T-cell (primary cell): ENCODE measurements around the gene MAGEE1. TPM values are rescaled to one million over a fixed set of nuclear protein-coding genes. Genes with fewer than 3 reads are reported as not detected.

ENCODE experiments used
- ATAC-seq, 4 experiments: fragments of 200-7000 bp in 3 of 4; fragments of 150-1000 bp in 1 of 4; cut with Tn5 transposase; replicated peaks in 1 of 4; 1 replicate in 3 of 4; 2 replicates in 1 of 4; pipeline ENCODE4 v1.10.0; 2021; ENCODE audit warnings: moderate library complexity in 3 of 4, mild to moderate bottlenecking in 2 of 4, moderate number of reproducible peaks in 1 of 4
- CTCF ChIA-PET, 2 donors: fragments of 300-600 bp; sonication (Branson Sonifier 250); formaldehyde crosslinking; loops; one replicate each; lab custom pipeline; 2022; ENCODE audit warnings: antibody characterized with exemption in 2 of 2; lab: Charles Lee
- POLR2A ChIA-PET, 2 donors: fragments of 300-600 bp; sonication (Branson Sonifier 250); formaldehyde crosslinking; loops; one replicate each; lab custom pipeline; 2022; ENCODE audit warnings: antibody characterized with exemption in 2 of 2; lab: Charles Lee
- DNase-seq, 35 experiments: peaks; one replicate each; pipeline versions ENCODE4 v3.0.0 to v3.0.0-alpha.2; 2013 to 2023
- H3K27ac ChIP-seq: one replicate; pipeline ENCODE4 v1.5.1; 2013; ENCODE audit warnings: low read length
- H3K27me3 ChIP-seq, 2 experiments: replicated peaks in 1 of 2; 1 replicate in 1 of 2; 2 replicates in 1 of 2; pipeline versions ENCODE4 v1.6.1 to v1.7.0; 2013; ENCODE audit warnings: low read length in 1 of 2, mixed read lengths in 1 of 2; ENCODE audit not compliant: control insufficient read depth in 2 of 2, insufficient read depth in 2 of 2; ENCODE audit errors: extremely low read depth in 1 of 2
- H3K36me3 ChIP-seq, 2 donors: 1 replicate in 1 of 2; 2 replicates in 1 of 2; pipeline versions ENCODE4 v1.6.1 to v1.7.0; 2013; ENCODE audit warnings: low read length in 1 of 2; ENCODE audit not compliant: control insufficient read depth in 2 of 2, insufficient read depth in 1 of 2; ENCODE audit errors: extremely low read depth in 1 of 2
- H3K4me1 ChIP-seq, 2 experiments: 1 replicate in 1 of 2; 2 replicates in 1 of 2; pipeline versions ENCODE4 v1.6.1 to v1.7.0; 2013; ENCODE audit warnings: low read length in 2 of 2, mixed read lengths in 1 of 2; ENCODE audit not compliant: insufficient read depth in 2 of 2, control insufficient read depth in 1 of 2; ENCODE audit errors: extremely low read depth in 1 of 2
- H3K4me3 ChIP-seq, 2 donors: 1 replicate in 1 of 2; 2 replicates in 1 of 2; pipeline versions ENCODE4 v1.5.1 to v1.7.0; 2013; ENCODE audit warnings: mild to moderate bottlenecking in 2 of 2, low read length in 1 of 2, moderate library complexity in 1 of 2; ENCODE audit not compliant: control insufficient read depth in 1 of 2; ENCODE audit errors: extremely low read depth in 1 of 2
- H3K9me3 ChIP-seq: 2 replicates; pipeline ENCODE4 v1.7.0; 2013
- H3K27ac Mint-ChIP-seq, 2 donors: one replicate each; pipeline ENCODE4 v1.8.0; 2020 to 2021; ENCODE audit warnings: mild to moderate bottlenecking in 2 of 2, mixed read lengths in 2 of 2
- H3K27me3 Mint-ChIP-seq, 2 donors: one replicate each; pipeline ENCODE4 v1.8.0; 2021 to 2022; ENCODE audit warnings: mixed read lengths in 2 of 2
- H3K36me3 Mint-ChIP-seq: one replicate; pipeline ENCODE4 v1.8.0; 2021; ENCODE audit warnings: mixed read lengths
- H3K4me1 Mint-ChIP-seq, 3 donors: one replicate each; pipeline ENCODE4 v1.8.0; 2020 to 2022; ENCODE audit warnings: mixed read lengths in 3 of 3, mild to moderate bottlenecking in 1 of 3
- H3K4me3 Mint-ChIP-seq, 3 donors: one replicate each; pipeline ENCODE4 v1.8.0; 2020 to 2022; ENCODE audit warnings: mild to moderate bottlenecking in 3 of 3, mixed read lengths in 3 of 3, moderate library complexity in 3 of 3
- H3K9me3 Mint-ChIP-seq, 3 donors: one replicate each; pipeline ENCODE4 v1.8.0; 2020 to 2022; ENCODE audit warnings: mixed read lengths in 3 of 3
- WGBS: methylation state at CpG from one replicate; pipeline ENCODE4 v1.1.5; 2013; ENCODE audit warnings: missing lambda C conversion rate; ENCODE audit not compliant: insufficient coverage; 5-methylcytosine and 5-hydroxymethylcytosine counted together
- total RNA-seq, 35 experiments: library from RNA in 6 of 35; stranded (reverse) in 6 of 35; fragments of 120-200 nt in 1 of 35; gene quantifications; one replicate each; pipeline versions ENCODE4 v1.2.1 to v1.2.4 and lab custom pipeline; 2013 to 2026

MAGEE1 gene
- total RNA-seq, 5 donors from 2014 or later (not counting 1 experiment from before 2014, with no cell fraction given), result 9.8 to 15.5 (median 10.2) TPM

- DNase-seq (no peak), ATAC-seq (no peak)
- Histone ChIP-seq H3K9me3 (no peaks in the 10 kb centered on the region), H3K27ac (no peak overlapping the region), H3K4me1 (peaks cover 7 to 24% of the 10 kb centered on the region in 2 experiments), H3K27me3 (no peaks in the 10 kb centered on the region), H3K36me3 (no peaks in the 10 kb centered on the region), H3K4me3 (no peak overlapping the region)
- no peak overlapping the region for H3K27ac Mint-ChIP-seq
- no peak overlapping the region for H3K4me3 Mint-ChIP-seq
- CTCF ChIA-PET, result no interaction called here
- WGBS, result no CpG with 5 or more reads among the region's 1 CpG
- H3K27me3 Mint-ChIP-seq, result peaks cover 0 to 6% of the 10 kb centered on the region in 2 donors
- peaks cover 44 to 58% (median 49%) of the 10 kb centered on the region in 3 donors for H3K4me1 Mint-ChIP-seq
- no peaks in the 10 kb centered on the region for H3K9me3 Mint-ChIP-seq
- peaks cover 4% of the 10 kb centered on the region for H3K36me3 Mint-ChIP-seq
- POLR2A ChIA-PET, result no interaction called here
Measured at GRCh38 chrX:76433219-76433618, 5.7 kb downstream of the MAGEE1 start.

- POLR2A ChIA-PET, result no interaction called here
- WGBS, result 100% methylated on average over 1 of the region's 3 CpGs
- no peak for ATAC-seq
- Histone ChIP-seq H3K27me3 (no peaks in the 10 kb centered on the region), H3K9me3 (no peaks in the 10 kb centered on the region), H3K4me3 (no peak overlapping the region), H3K27ac (no peak overlapping the region), H3K4me1 (peaks cover 3 to 14% of the 10 kb centered on the region in 2 experiments), H3K36me3 (no peaks in the 10 kb centered on the region)
- Mint-ChIP-seq H3K27ac (peak overlapping the region; percentile 40 to 67), H3K4me3 (no peak overlapping the region), H3K4me1 (peaks cover 44 to 60% (median 50%) of the 10 kb centered on the region in 3 donors), H3K36me3 (peaks cover 4% of the 10 kb centered on the region), H3K9me3 (no peaks in the 10 kb centered on the region), H3K27me3 (peaks cover 0 to 6% of the 10 kb centered on the region in 2 donors)
- no peak for DNase-seq
- CTCF ChIA-PET, result no interaction called here
Measured at GRCh38 chrX:76434103-76434741, 6.7 kb downstream of the MAGEE1 start.

- no peak overlapping the region for H3K27ac Mint-ChIP-seq
- peaks cover 6% of the 10 kb centered on the region for H3K9me3 ChIP-seq
- DNase-seq, result no peak
- peaks cover 7 to 19% (median 13%) of the 10 kb centered on the region in 3 donors for H3K4me1 Mint-ChIP-seq
- H3K27me3 ChIP-seq, result no peaks in the 10 kb centered on the region
- POLR2A ChIA-PET, result interaction anchor here in 1 of 2 donors (0.6 kb wide), 1 partner anchor 1289 kb away, joined by 7 read pairs; no protein-coding TSS in a partner anchor
- no peaks in the 10 kb centered on the region for H3K4me1 ChIP-seq
- H3K27ac ChIP-seq, result no peak overlapping the region
- no peak overlapping the region for H3K4me3 Mint-ChIP-seq
- peaks cover 0 to 3% of the 10 kb centered on the region in 2 donors for H3K27me3 Mint-ChIP-seq
- H3K4me3 ChIP-seq, result no peak overlapping the region
- no peaks in the 10 kb centered on the region for H3K36me3 ChIP-seq
- CTCF ChIA-PET, result no interaction called here
- peaks cover 22% of the 10 kb centered on the region for H3K36me3 Mint-ChIP-seq
- peaks cover 3 to 27% (median 24%) of the 10 kb centered on the region in 3 donors for H3K9me3 Mint-ChIP-seq
- ATAC-seq, result no peak
Measured at GRCh38 chrX:76439188-76439587, 11.7 kb downstream of the MAGEE1 start.

GRCh38 chrX:76453737-76454406 lies 26.4 kb downstream of the MAGEE1 start:
- CTCF ChIA-PET, result interaction anchor here (1.0 to 2.9 kb wide), 7 partner anchors 12 to 175 kb away, joined by 3 to 33 read pairs (median 6); partner anchors contain the start of gene MAGEE1 (in 1 of the 2)
- Mint-ChIP-seq H3K36me3 (no peaks in the 10 kb centered on the region), H3K4me1 (peaks cover 0 to 6% (median 5%) of the 10 kb centered on the region in 3 donors), H3K9me3 (no peaks in the 10 kb centered on the region), H3K27me3 (peaks cover 0 to 5% of the 10 kb centered on the region in 2 donors), H3K4me3 (no peak overlapping the region), H3K27ac (peak overlapping the region in 1 of 2 donors; percentile 17)
- DNase-seq (no peak), ATAC-seq (no peak)
- no peak overlapping the region for H3K27ac ChIP-seq
- POLR2A ChIA-PET, result interaction anchor here in 1 of 2 donors (0.6 kb wide), 1 partner anchor 300 kb away, joined by 3 read pairs; no protein-coding TSS in a partner anchor
- H3K9me3 ChIP-seq, result no peaks in the 10 kb centered on the region
- no peak overlapping the region for H3K4me3 ChIP-seq
- H3K27me3 ChIP-seq, result no peaks in the 10 kb centered on the region
- no peaks in the 10 kb centered on the region for H3K4me1 ChIP-seq
- WGBS, result no CpG with 5 or more reads among the region's 2 CpGs
- H3K36me3 ChIP-seq, result no peaks in the 10 kb centered on the region

GRCh38 chrX:76454456-76454927 lies 27.0 kb downstream of the MAGEE1 start:
- ATAC-seq, result peak in 3 of 4 experiments; percentile 29 to 56 (median 49)
- Mint-ChIP-seq H3K4me3 (no peak overlapping the region), H3K4me1 (peaks cover 0 to 6% (median 3%) of the 10 kb centered on the region in 3 donors), H3K36me3 (no peaks in the 10 kb centered on the region), H3K9me3 (no peaks in the 10 kb centered on the region), H3K27me3 (peaks cover 0 to 5% of the 10 kb centered on the region in 2 donors), H3K27ac (no peak overlapping the region)
- DNase-seq, result peak in 7 of 35 experiments; percentile 0 to 54 (median 2)
- ChIA-PET POLR2A (interaction anchor here in 1 of 2 donors (0.6 kb wide), 1 partner anchor 301 kb away, joined by 3 read pairs; no protein-coding TSS in a partner anchor), CTCF (interaction anchor here (1.0 to 2.9 kb wide), 7 partner anchors 12 to 175 kb away, joined by 3 to 33 read pairs (median 6); partner anchors contain the start of gene MAGEE1 (in 1 of the 2))
- no peaks in the 10 kb centered on the region for H3K36me3 ChIP-seq
- H3K4me3 ChIP-seq, result no peak overlapping the region
- no CpG with 5 or more reads among the region's 3 CpGs for WGBS
- H3K4me1 ChIP-seq, result no peaks in the 10 kb centered on the region
- no peaks in the 10 kb centered on the region for H3K27me3 ChIP-seq
- H3K9me3 ChIP-seq, result no peaks in the 10 kb centered on the region
- H3K27ac ChIP-seq, result no peak overlapping the region

- Mint-ChIP-seq H3K4me1 (no peaks in the 10 kb centered on the region), H3K36me3 (peaks cover 4% of the 10 kb centered on the region), H3K4me3 (no peak overlapping the region), H3K9me3 (peaks cover 0 to 24% (median 0%) of the 10 kb centered on the region in 3 donors), H3K27ac (no peak overlapping the region), H3K27me3 (peaks cover 0 to 4% of the 10 kb centered on the region in 2 donors)
- Histone ChIP-seq H3K36me3 (no peaks in the 10 kb centered on the region), H3K9me3 (no peaks in the 10 kb centered on the region), H3K27ac (no peak overlapping the region), H3K4me3 (no peak overlapping the region), H3K27me3 (no peaks in the 10 kb centered on the region), H3K4me1 (no peaks in the 10 kb centered on the region)
- ChIA-PET POLR2A (no interaction called here), CTCF (no interaction called here)
- no peak for DNase-seq
- no peak for ATAC-seq
- WGBS, result no CpG with 5 or more reads among the region's 2 CpGs
Measured at GRCh38 chrX:76477353-76477752, 49.8 kb downstream of the MAGEE1 start.
